Panc1 (cell line): ENCODE data around the gene TRIL. TPM values are rescaled to one million over a fixed set of nuclear protein-coding genes. Genes with fewer than 3 reads are reported as not detected.

Experiments used
- ATAC-seq: fragments of 200-7000 bp; cut with Tn5 transposase; 2 replicates; pipeline ENCODE4 v1.9.1; 2020; ENCODE audit warnings: mild to moderate bottlenecking, moderate library complexity
- BruUV-seq: library from RNA; stranded (reverse); fragments of 400-500 nt; replicated peaks from 2 replicates; lab custom pipeline; 2021; lab: Mats Ljungman, UMichigan
- CTCF ChIA-PET: fragments of 300-600 bp; sonication (Branson Sonifier 250); formaldehyde crosslinking; loops from one replicate; lab custom pipeline; 2022; ENCODE audit warnings: antibody characterized with exemption; lab: Charles Lee
- POLR2A ChIA-PET: fragments of 300-600 bp; sonication (Branson Sonifier 250); formaldehyde crosslinking; loops from one replicate; lab custom pipeline; 2022; ENCODE audit warnings: antibody characterized with exemption; lab: Charles Lee
- DNase-seq: peaks from one replicate; pipeline ENCODE4 v3.0.0-alpha.2; 2010; ENCODE audit warnings: low read depth, low spot score
- H3K27ac ChIP-seq: 2 replicates; pipeline ENCODE4 v1.5.1; 2011; ENCODE audit warnings: mild to moderate bottlenecking, low read length, inconsistent platforms
- H3K27me3 ChIP-seq: fragments of 200-500 bp; sonication (Bioruptor generic); 2 replicates; pipeline ENCODE4 v1.6.0; 2014; ENCODE audit warnings: low read length, inconsistent platforms; ENCODE audit not compliant: control insufficient read depth, insufficient read depth
- H3K36me3 ChIP-seq: fragments of 200-500 bp; sonication (Bioruptor generic); 2 replicates; pipeline ENCODE4 v1.5.1; 2014; ENCODE audit warnings: inconsistent platforms, mild to moderate bottlenecking, low read length, moderate library complexity; ENCODE audit not compliant: control insufficient read depth, insufficient read depth
- H3K4me1 ChIP-seq: 2 replicates; pipeline ENCODE4 v1.5.1; 2011; ENCODE audit warnings: inconsistent platforms, mild to moderate bottlenecking, low read length, moderate library complexity; ENCODE audit not compliant: control insufficient read depth, insufficient read depth
- H3K4me3 ChIP-seq, 2 experiments: 2 replicates each; pipeline ENCODE4 v1.5.1; 2011 to 2012; ENCODE audit warnings: low read depth in 2 of 2, low read length in 2 of 2, mild to moderate bottlenecking in 2 of 2, inconsistent platforms in 1 of 2, moderate library complexity in 1 of 2
- H3K9me3 ChIP-seq: fragments of 200-500 bp; sonication (Bioruptor generic); 2 replicates; pipeline ENCODE4 v1.5.1; 2014; ENCODE audit warnings: low read depth, mild to moderate bottlenecking, inconsistent platforms, low read length, moderate library complexity; ENCODE audit not compliant: control insufficient read depth, insufficient read depth
- CTCF ChIP-seq: fragments of 450-650 bp; IDR thresholded peaks from 2 replicates; pipeline ENCODE4 v1.5.1; 2017; ENCODE audit warnings: mild to moderate bottlenecking
- POLR2AphosphoS5 ChIP-seq: IDR thresholded peaks from 2 replicates; pipeline ENCODE4 v1.6.1; 2012; ENCODE audit warnings: mild to moderate bottlenecking, low read depth, low read length, moderate library complexity
- REST ChIP-seq, 2 experiments: IDR thresholded peaks; 2 replicates each; pipeline ENCODE4 v1.6.1; 2011 to 2012; ENCODE audit warnings: low read depth in 2 of 2, control low read depth in 1 of 2, low read length in 1 of 2, mild to moderate bottlenecking in 1 of 2, moderate library complexity in 1 of 2; ENCODE audit not compliant: insufficient read depth in 1 of 2
- SIN3A ChIP-seq: IDR thresholded peaks from 2 replicates; pipeline ENCODE4 v1.6.1; 2012; ENCODE audit warnings: low read depth, mild to moderate bottlenecking, low read length, moderate library complexity, borderline replicate concordance; ENCODE audit not compliant: insufficient read depth
- TCF7L2 ChIP-seq: IDR thresholded peaks from 2 replicates; pipeline ENCODE4 v1.6.1; 2011; ENCODE audit warnings: mild to moderate bottlenecking, low read depth, low read length, inconsistent platforms
- in situ Hi-C: cut with HindIII; loops from 2 replicates; pipeline ENCODE4 v1.10.0; 2016; ENCODE audit warnings: low sequenced_read_pairs, low pct_unique_long_range_greater_than_20kb
- intact Hi-C: fragments of 100-400 bp; cut with micrococcal nuclease; formaldehyde crosslinking; loops from one replicate; pipeline ENCODE4 v1.10.0; 2022; ENCODE audit not compliant: unreplicated experiment
- total RNA-seq: library from RNA; stranded (reverse); gene quantifications from one replicate; pipeline ENCODE4 v1.2.1, GENCODE V29; 2021; ENCODE audit not compliant: unreplicated experiment

The TRIL gene
- total RNA-seq, 1 experiment from 2014 or later = not detected

- ChIA-PET CTCF (interaction anchor here (0.6 kb wide), 1 partner anchor 303 kb away, joined by 5 read pairs; no protein-coding TSS in a partner anchor), POLR2A (no interaction called here)
- peaks cover 5% of the 10 kb centered on the region for H3K27me3 ChIP-seq
- intact Hi-C loops (no loop called here), in situ Hi-C loops (no loop called here)
- no peak overlapping the region for H3K4me3 ChIP-seq
- BruUV-seq = no TSS peak
- no peaks in the 10 kb centered on the region for H3K9me3 ChIP-seq
- H3K27ac ChIP-seq = no peak overlapping the region
- TF ChIP-seq CTCF (no peak), SIN3A (no peak), POLR2AphosphoS5 (no peak), TCF7L2 (no peak), REST (IDR thresholded peaks at IDR 0.05; ENCODE audit: insufficient read depth in 1 of 2, low read depth in 2 of 2, low read length in 1 of 2) (no peak)
- DNase-seq = no peak
- H3K4me1 ChIP-seq = no peaks in the 10 kb centered on the region
- no peak for ATAC-seq
- H3K36me3 ChIP-seq = no peaks in the 10 kb centered on the region
Observed at GRCh38 chr7:28998105-28998504, 40.0 kb upstream of the TRIL start.

- no peaks in the 10 kb centered on the region for H3K36me3 ChIP-seq
- H3K4me1 ChIP-seq = no peaks in the 10 kb centered on the region
- no peak overlapping the region for H3K27ac ChIP-seq
- peaks cover 3% of the 10 kb centered on the region for H3K27me3 ChIP-seq
- DNase-seq (no peak), ATAC-seq (no peak)
- H3K9me3 ChIP-seq = no peaks in the 10 kb centered on the region
- ChIA-PET POLR2A (no interaction called here), CTCF (no interaction called here)
- BruUV-seq = no TSS peak
- no peak for TF ChIP-seq POLR2AphosphoS5
- in situ Hi-C loops (no loop called here), intact Hi-C loops (no loop called here)
- H3K4me3 ChIP-seq = no peak overlapping the region
Observed at GRCh38 chr7:28996836-28997235, 38.7 kb upstream of the TRIL start.

GRCh38 chr7:28993371-28993770 is 35.2 kb upstream of the TRIL start:
- ChIA-PET POLR2A (no interaction called here), CTCF (no interaction called here)

More at GRCh38 chr7:28993371-28993770, 35.2 kb upstream of the TRIL start:
- in situ Hi-C loops = no loop called here
- H3K27ac ChIP-seq = no peak overlapping the region
- no peaks in the 10 kb centered on the region for H3K36me3 ChIP-seq
- peaks cover 3% of the 10 kb centered on the region; the same call in 1 of the 2 replicates for H3K27me3 ChIP-seq
- no peak overlapping the region for H3K4me3 ChIP-seq
- no peaks in the 10 kb centered on the region for H3K4me1 ChIP-seq
- no TSS peak for BruUV-seq
- DNase-seq = no peak
- no peaks in the 10 kb centered on the region for H3K9me3 ChIP-seq
- TF ChIP-seq SIN3A (no peak), CTCF (no peak), TCF7L2 (no peak), POLR2AphosphoS5 (no peak)
- no peak for ATAC-seq
- intact Hi-C loops = no loop called here
